GM21529 (cell line): Measurements from ENCODE around the gene RPS18.
"Not testable (repeated sequence)": the region's sequence is repeated elsewhere in the genome, so short reads cannot be mapped to it uniquely, and the experiment has no call there.

Source experiments
- ATAC-seq: cut with Tn5 transposase; IDR thresholded peaks from one replicate; pipeline ENCODE4 v1.9.1; 2021; ENCODE audit not compliant: unreplicated experiment

RPS18 gene

DNA sequence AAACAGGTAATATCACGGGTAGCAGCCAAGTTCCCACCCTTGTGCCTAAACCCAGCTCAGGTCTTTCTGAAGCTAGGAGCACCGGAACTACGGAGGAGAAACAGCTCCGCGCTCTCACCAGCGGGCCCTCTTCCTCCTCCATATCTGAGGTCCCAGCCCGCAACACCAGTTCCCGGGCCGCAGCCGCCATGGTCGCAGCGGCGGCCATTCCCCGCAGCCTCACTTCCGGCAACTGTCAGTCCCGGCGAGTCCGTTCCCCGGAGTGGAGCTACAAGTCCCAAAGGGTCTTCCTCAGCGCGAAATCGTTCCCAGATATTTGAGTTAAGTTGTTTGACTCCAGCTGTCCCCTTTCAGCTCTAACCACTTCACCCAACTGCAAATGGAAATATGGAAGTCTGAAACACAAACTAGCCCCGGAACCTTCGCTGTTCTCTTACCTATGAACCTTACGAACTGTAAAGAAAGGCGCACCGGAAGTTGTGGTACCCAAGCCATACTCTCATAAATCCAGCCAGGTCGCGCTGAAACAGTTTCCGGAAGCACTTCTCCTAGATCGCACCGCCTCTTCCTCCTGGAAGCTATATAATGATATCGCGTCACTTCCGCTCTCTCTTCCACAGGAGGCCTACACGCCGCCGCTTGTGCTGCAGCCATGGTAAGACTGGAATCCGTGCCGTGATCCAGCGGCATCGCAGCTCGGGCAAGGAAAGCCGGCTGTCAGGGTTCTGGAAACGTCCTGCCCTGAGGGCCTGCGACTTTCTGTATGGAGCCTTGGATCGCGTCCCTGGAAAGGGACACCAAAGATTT, at the start of gene RPS18, which contains the start of gene VPS52:
Gene RPS18, plus strand, starts transcription at position 608 of the 807 bp plus-strand sequence. Its CDS starts 45 bp downstream, at position 653.
Gene VPS52, minus strand, starts transcription at position 409 of the 807 bp plus-strand sequence. Its CDS starts 201 bp downstream, at position 208.
- peak; percentile 69 for ATAC-seq

DNA sequence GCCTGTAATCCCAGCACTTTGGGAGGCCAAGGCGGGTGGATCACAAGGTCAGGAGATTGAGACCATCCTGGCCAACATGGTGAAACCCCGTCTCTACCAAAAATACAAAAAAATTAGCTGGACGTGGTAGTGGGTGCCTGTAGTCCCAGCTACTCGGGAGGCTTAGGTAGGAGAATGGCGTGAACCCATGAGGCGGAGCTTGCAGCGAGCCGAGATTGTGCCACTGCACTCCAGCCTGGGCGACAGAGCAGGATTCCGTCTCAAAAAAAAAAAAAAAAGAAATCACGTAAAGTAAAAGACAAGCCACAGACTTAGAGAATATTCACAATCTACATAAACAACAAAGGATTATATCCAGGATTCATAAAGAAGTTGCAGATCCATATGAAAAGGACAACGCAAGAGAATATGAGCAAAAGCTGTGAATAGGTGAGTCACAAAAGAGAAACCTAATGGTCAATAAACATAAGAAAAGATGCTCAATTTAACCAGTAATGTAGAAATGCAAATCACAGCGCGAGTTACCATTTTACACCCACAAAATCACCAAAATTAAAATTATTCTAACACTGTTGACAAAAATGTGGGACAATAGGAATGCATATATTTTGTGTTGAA, 45.3 kb upstream of the RPS18 start:
- ATAC-seq, result not testable (repeated sequence)

DNA sequence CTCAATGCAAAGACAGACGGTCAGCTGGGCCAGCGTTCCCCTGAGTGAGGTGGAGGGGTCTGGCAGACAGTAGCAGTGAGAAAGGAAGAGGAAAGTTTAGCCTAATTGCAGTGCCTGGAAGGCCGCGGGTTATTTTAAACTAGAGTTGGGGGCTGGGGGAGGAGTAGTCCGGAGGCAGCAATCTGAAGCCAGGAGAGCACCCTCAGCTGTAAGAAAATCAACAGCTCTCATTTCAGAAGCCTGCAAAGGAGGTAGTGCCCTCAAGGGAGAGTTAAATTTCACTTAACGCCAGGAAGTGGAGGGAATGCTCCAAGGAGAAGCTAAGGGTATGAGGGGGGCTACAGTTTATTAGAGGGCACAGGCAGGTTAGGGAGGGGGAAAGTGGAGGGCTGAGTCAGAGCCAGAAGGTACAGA, 36.6 kb upstream of the RPS18 start:
- ATAC-seq, result no peak

DNA sequence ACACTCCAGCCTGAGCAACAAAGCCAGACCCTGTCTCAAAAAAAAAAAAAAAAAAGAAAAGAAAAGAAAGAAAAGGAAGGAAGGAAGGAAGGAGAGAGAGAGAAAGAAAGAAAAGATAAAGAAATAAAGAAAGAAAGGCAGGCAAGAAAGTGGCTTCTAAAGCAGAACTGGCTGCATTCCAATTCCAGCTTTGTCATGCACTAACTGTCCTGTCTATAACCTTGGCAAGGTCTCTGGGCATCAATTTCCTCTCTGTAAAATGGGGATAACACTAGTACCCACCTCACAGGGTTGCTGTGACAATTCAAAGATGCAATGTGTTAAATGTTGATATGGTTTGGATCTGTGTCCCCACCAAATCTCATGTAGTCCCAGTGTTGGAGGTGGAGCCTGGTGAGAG, 35.5 kb upstream of the RPS18 start:
- no peak for ATAC-seq

DNA sequence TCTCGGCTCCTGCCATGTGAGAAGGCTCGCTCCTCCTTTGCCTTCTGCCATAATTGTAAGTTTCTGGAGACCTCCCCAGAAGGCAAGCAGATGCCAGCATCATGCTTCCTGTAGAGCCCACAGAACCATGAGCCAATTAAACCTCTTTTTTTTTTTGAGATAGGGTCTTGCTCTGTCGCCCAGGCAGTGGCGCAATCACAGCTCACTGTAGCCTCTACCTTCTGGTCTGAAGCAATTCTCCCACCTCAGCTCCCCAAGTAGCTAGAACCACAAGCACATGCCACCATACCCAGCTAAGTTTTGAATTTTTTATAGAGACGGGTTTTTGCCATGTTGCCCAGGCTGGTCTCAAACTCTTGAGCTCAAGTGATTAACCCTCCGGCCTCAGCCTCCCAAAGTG, 35.0 kb upstream of the RPS18 start:
- no peak for ATAC-seq

DNA sequence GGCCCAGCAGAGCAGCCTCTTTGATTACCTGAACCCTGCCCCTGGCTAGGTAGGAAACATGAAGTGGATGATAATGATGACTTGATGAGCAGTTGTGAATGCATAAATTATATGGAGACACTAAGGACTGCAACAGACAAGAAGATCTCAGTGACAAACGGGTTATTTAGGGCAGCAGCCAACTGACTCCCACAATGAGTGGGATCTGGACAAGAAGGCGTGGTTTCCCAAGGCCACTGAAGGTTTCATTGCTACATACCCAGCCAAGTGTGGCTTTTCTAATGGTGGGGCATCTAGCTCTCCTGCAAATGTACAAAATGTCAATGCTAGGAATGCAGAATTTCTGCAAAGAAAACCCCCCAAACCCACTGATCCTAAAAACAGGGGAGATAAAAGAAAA, 34.1 kb upstream of the RPS18 start:
- ATAC-seq, result no peak

DNA sequence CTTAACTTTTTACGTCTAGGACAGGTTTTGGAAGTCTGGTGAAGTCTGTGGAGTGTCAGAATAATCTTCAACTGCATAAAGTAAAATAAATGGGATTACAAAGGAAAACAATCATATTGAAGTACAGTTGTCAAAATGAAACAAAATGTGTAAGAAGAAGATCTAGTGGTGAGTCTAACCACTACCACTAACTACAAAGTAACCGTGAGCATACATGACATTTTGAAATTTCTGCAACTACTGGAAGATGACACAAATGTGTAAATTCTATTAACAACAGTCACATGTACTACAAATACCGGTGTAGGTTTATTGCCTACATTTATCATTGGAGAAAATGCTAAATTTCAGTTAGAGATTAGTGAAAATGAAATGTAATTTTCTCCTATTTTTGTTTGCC, 29.9 kb upstream of the RPS18 start:
- ATAC-seq, result no peak

DNA sequence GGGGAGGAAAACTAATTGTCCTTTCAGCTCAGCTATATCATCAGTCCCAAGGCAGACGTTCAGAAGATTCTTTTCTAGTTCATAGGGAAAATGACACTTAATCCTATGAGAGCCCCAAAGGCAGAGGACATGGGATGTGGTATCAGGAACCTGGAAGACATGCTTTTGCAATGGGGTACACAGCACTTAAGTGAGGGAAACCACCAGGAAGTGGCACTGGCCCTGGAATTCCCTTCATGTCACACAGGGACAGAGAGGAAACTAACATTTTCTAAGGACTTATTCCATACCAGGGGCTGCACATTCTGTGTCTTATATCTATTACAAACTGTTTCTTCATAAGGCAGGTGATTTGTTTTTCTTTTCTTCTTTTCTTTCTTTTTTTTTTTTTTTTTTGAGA, 28.4 kb upstream of the RPS18 start:
- no peak for ATAC-seq

DNA sequence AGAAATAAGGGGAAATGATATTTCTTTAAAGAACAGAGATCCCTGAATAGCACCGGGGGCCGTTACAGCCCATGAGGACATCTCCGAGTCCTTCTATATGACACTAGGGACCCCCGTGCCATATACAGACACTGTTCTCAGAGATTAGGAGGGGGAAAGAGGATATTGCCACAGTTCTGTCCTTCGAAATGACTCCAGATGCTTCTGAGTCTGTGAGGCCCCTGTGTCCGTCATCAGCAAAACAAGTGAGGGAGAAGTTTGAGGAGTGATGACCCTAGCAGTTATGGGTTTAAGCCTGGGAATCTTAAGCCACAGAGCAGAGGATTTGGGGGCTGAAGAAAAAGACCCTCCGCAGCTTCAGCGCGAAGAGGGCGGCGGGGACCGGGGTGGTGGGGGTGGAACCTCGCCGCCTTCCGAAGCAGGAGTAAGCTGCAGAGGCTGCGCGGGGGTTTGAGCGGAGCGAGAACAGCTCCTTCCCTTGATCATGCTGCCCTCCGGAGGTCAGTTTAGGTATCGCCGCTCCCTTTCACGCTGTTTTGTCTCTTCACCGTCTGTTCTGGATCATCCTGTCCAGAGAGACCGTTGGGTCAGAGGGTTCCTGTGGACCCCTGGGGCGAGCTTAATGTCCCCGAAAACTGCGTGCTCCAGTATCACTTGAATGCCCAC, 23.8 kb upstream of the RPS18 start:
- ATAC-seq, result peak; percentile 43

DNA sequence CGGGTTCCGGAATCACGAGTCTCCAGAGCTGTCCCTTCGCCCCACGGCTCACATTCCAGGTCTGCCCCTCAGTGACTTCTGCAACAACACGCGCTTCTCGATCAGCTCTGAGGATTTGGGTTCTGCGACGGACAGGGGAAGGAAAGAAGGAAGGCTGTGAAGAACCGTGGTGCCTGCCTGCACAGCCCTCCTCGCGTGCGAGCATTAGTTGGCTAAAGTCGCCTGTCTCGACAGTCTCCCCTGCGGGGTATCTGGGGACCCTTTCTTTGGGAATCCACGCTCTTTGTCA, 23.3 kb upstream of the RPS18 start:
- peak; percentile 2 for ATAC-seq

DNA sequence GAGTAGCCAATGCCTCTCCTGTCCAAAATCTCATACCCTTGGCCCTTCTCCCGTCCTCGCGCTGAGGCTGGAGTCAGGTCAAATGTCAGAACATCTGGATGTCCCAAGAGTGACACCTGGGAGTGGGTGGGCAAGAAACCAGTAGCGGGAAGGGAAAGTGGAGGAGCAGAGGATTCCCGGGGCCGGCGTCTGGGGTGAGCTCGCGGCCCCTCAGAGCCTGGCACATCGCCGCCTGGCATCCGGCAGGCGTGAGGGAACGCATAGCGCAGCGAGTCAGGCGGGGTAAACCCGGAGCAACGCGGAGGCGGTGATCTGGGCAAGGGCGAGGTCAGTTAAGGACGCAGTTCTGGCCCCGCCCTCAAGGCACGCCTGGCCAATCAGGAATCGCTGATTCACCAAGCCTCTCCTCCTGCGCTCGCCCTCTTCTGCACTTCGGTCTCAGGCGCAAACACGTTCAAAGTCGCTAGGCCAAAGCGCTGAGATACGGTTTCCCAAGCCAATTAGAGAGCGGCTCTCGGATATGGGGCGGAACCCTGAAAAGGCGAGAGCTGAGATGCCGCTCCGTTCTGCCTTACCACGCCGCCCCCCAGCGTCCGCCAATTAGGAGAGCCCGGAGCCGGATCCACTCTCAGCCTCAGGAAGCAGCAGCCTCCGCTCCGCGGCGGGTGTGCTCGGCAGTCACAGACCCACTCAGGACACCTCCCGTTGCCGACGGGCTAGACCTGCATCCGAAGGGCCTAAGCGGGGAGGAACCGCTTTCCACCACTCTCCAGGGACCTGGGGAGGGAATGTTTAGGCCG, 22.7 kb upstream of the RPS18 start:
- ATAC-seq, result peak; percentile 89

DNA sequence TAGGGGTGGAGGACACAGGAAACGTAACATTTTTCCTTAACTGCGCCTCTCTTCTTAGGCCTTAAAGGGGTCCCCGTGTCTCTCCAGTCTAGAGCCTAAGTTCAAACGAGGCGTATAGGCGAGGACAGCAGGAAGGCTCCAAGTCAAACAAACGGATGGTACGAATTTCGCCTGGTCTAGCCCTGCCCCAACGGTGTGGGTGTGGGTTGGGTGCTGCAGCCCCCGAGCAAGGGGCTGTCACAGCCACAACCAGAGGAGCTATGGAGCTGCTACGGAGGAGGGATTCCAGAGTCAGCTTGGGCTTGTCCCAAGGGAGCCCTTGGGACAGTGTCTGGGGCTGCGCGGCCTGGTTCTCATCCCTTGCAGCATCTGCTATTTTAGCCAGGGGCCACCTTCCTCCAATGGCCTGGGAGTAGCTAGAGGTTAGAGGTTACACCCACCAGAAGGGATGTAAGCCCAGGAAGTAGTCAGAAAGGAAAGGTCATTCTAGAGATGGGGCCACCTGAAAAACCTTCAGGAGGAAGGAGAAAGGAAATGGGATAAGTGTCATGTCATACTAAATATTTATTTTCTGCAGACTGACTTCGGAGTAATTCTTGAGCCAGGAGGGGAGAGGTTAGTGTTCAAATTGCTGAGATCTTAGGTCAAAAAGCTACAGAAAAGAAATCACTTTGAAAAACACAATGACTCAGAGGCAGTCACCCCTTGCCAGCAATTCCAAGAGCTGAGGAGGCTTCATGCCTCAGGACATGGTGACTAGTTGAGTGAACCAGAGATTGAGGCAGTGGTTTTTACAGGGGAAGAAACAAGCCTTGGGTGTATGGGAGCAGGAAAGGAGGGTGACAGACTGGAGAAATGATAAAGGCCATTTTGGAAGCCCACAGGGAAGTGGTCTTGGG, 21.9 kb upstream of the RPS18 start:
- no peak for ATAC-seq

DNA sequence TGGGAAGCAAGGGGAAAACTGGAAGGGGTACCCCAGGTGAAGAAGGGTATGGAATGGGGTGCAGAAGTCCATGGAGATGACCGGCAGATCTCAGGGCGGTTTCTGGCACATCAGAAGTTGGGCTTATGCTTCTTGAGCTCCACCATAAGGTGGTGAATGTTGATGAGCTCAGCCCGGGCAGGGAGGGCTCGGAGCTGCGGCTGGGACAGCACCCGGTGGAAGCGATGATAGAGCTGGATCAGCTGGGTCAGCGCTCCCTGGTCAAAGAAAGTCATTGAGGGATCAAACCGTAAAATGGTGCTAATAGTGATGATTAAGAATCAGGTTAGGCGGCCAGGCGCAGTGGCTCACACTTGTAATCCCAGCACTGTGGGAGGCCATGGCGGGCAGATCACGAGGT, 21.1 kb upstream of the RPS18 start:
- no peak for ATAC-seq

DNA sequence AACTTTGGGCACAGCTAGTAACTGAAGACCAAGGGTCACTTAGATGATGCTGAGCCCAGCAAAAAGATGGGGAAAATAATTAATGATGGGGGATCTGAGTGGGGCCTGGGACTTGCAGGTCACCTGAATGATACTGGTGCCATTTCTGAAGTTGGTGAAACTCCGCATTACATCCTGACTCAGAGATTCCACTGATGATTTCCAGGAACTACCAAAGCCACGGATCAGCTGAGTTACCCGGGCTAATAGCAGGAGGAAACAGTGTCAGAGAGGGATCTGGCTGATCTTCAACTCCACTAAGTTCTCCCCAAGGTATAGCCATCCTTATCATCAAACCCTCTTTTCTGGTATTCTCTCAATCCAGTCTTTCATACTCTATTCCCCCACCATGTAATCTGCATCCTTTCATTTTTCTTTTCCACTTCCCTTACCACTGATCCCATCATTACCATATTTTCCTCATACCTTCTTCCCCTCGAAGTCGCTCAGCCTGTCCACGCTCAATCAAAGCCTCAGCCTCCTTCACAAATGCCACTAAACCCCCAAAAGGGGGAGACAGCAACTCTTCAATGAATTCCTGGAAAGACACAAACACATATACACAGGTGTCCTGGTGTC, 20.4 kb upstream of the RPS18 start:
- ATAC-seq, result no peak

DNA sequence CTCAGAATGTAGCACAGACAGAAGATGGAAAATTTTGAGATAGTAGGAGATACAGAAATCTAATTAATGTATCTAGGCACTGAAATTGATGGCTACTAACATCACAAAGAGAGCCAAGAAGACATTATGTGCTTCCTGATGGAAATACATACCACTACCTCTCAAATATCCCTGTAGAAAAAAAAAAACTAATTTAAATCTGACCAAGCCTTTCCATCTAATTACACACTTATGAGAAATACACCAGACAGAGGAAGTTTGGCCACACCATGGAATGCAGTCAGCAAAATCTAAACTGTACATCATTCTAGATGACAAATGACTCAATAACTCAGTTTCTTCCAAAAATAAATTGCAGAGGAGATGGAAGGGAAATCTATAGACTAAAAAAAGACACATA, 19.1 kb upstream of the RPS18 start:
- ATAC-seq, result no peak

DNA sequence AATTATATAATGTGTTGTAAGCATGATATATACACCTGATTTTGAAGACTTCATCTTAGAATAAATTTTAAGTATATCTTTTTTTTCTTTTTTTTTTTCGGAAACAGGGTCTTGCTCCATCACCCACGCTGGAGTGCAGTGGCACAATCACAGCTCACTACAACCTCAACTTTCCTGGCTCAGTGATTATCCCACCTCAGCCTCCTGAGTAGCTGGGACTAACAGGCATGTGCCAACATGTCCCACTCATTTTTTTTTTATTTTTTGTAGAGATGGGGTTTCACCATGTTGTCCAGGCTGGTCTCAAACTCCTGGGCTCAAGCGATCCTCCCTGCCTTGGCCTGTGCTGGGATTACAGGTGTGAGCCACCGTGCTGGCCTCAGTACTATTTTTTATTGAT, 17.3 kb upstream of the RPS18 start:
- ATAC-seq, result no peak

DNA sequence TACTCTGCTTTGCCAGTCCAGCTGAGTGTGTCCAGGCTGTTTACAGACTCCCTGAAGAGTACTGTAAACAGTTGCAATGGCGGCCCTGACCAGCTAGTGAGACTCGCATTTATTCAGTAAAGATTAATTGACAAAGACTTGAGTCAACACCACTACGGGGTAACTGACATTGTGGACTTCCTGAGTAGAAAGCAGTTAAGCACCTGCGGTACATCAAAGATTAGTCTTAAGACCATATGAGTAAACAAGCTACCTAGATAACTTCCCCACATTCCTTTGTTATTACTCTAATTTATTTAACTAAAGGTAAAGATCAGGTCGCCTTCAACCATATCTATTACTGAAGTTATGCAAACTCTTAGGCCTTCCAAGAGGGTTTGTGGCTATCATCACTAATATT, 12.8 kb upstream of the RPS18 start:
- no peak for ATAC-seq

DNA sequence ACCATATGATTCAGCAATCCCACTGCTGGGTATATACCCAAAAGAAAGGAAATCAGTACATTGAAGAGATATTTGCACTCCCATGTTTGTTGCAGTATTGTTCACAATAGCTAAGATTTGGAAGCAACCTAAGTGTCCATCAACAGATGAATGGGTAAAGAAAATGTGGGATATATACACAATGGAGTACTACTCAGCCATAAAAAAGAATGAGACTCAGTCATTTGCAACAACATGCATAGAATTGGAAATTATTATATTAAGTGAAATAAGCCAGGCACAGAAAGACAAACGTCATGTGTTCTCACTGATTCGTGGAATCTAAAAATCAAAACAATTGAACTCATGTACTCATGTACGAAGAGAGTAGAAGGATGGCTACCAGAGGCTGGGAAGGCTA, 9.4 kb upstream of the RPS18 start:
- ATAC-seq, result not testable (repeated sequence)

DNA sequence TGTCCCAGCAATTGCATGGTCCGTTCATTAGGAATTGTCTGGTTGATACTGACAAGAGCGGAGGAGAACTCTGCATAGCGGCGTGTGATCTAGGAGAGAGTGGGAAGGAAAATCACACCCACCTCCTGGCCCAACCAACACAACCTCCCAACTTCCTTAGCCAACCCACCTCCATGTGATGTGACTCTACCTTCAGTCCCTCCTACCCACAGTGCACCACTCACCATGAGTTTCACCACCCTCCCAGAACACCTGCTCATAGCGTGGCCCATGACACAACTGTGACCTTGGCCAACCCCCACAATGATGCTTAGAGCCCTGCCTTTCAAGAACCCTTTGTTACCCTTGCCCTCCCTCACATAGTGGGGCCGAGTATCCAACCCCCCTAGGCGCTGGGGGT, 7.9 kb upstream of the RPS18 start:
- no peak for ATAC-seq

DNA sequence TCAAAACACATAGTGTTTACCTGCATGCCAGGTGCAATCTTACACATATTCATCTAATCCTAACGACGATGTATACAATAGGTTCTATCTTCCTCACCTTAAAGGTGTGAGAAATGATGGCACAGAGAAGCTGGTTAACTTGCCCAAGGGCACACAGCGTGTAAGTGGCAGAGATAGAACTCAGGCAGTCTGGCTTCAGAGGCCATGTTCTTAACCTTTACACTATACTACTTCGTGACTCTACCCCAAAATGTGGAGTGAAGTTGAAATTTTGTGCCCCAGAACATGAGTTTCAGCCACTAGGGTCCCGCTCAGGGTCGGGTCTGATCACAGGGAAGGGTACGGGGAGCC, 783 bp upstream of the RPS18 start:
- no peak for ATAC-seq
